Endothelial cell of umbilical vein (primary cell): ENCODE results near the gene CNKSR3. TPM values are rescaled to one million over a fixed set of nuclear protein-coding genes. Genes with fewer than 3 reads are reported as not detected.

ENCODE experiments used
- BruUV-seq: library from RNA; stranded (reverse); fragments of 400-500 nt; replicated peaks from 2 replicates; lab custom pipeline; 2021; lab: Mats Ljungman, UMichigan
- CTCF ChIA-PET: fragments of 300-600, 350-600 bp; sonication (Branson Sonifier 250); formaldehyde crosslinking; loops from one replicate; lab custom pipeline; 2021; ENCODE audit warnings: antibody characterized with exemption, inconsistent platforms; lab: Charles Lee
- POLR2A ChIA-PET: fragments of 300-600, 350-600 bp; sonication (Branson Sonifier 250); formaldehyde crosslinking; loops from one replicate; lab custom pipeline; 2021; ENCODE audit warnings: antibody characterized with exemption, inconsistent platforms; lab: Charles Lee
- DNase-seq: peaks from one replicate; pipeline ENCODE4 v3.0.0-alpha.2; 2011; ENCODE audit warnings: low read depth, low spot score
- FAIRE-seq: peaks from 2 replicates; lab custom pipeline; 2011; peaks lifted over from hg19 to GRCh38; lab: Jason Lieb, UNC
- H2AFZ ChIP-seq: 2 replicates; pipeline ENCODE4 v1.6.0; 2012; ENCODE audit warnings: low read depth, low read length, control low read depth, inconsistent platforms
- H3K27ac ChIP-seq: 2 replicates; pipeline ENCODE4 v1.5.1; 2011; ENCODE audit warnings: low read depth, mild to moderate bottlenecking, control low read depth, low read length, moderate library complexity; ENCODE audit not compliant: insufficient read depth
- H3K27me3 ChIP-seq, 2 experiments: 2 replicates each; pipeline versions ENCODE4 v1.6.0 to v1.6.1; 2011; ENCODE audit warnings: low read length in 2 of 2, mixed read lengths in 1 of 2; ENCODE audit not compliant: control insufficient read depth in 2 of 2, insufficient read depth in 2 of 2
- H3K36me3 ChIP-seq, 2 experiments: 2 replicates in 1 of 2; 3 replicates in 1 of 2; pipeline ENCODE4 v1.5.1; 2011; ENCODE audit warnings: low read length in 2 of 2, mild to moderate bottlenecking in 1 of 2, moderate library complexity in 1 of 2; ENCODE audit not compliant: control insufficient read depth in 2 of 2, insufficient read depth in 2 of 2; ENCODE audit errors: extremely low read depth in 1 of 2
- H3K4me1 ChIP-seq: 3 replicates; pipeline ENCODE4 v1.5.1; 2011; ENCODE audit warnings: mild to moderate bottlenecking, low read length; ENCODE audit not compliant: control insufficient read depth, insufficient read depth; ENCODE audit errors: extremely low read depth
- H3K4me2 ChIP-seq: 2 replicates; pipeline ENCODE4 v1.6.1; 2011; ENCODE audit warnings: low read length, control low read depth, mixed read lengths; ENCODE audit not compliant: insufficient read depth
- H3K4me3 ChIP-seq, 3 experiments: fragments of 200-600 bp in 1 of 3; sonication (generic), shearing (Covaris generic) in 1 of 3; replicated peaks in 1 of 3; 2 replicates each; pipeline ENCODE4 v1.5.1; 2011 to 2016; ENCODE audit warnings: control low read depth in 3 of 3, low read length in 3 of 3, mild to moderate bottlenecking in 2 of 3, inconsistent platforms in 1 of 3, low read depth in 1 of 3, moderate library complexity in 1 of 3; ENCODE audit not compliant: insufficient read depth in 1 of 3
- H3K79me2 ChIP-seq: 2 replicates; pipeline ENCODE4 v1.6.0; 2012; ENCODE audit warnings: low read length, inconsistent platforms; ENCODE audit not compliant: control insufficient read depth, insufficient read depth
- H3K9ac ChIP-seq: replicated peaks from 2 replicates; pipeline ENCODE3; 2011; ENCODE audit warnings: low read length, control low read depth; ENCODE audit not compliant: insufficient read depth; ENCODE audit errors: extremely low read depth
- H3K9me1 ChIP-seq: replicated peaks from 3 replicates; pipeline ENCODE4 v1.6.0; 2011; ENCODE audit warnings: mild to moderate bottlenecking, low read length; ENCODE audit not compliant: control insufficient read depth, insufficient read depth; ENCODE audit errors: extremely low read depth
- H3K9me3 ChIP-seq: replicated peaks from 2 replicates; pipeline ENCODE4 v1.5.1; 2012; ENCODE audit warnings: low read length, inconsistent platforms; ENCODE audit not compliant: control insufficient read depth, insufficient read depth
- H4K20me1 ChIP-seq: replicated peaks from 2 replicates; pipeline ENCODE3; 2011; ENCODE audit warnings: mild to moderate bottlenecking, low read length; ENCODE audit not compliant: control insufficient read depth, insufficient read depth; ENCODE audit errors: extremely low read depth
- CTCF ChIP-seq, 2 donors: IDR thresholded peaks; 1 replicate in 1 of 2; 2 replicates in 1 of 2; pipeline ENCODE4 v1.5.1; 2011; ENCODE audit warnings: low read length in 2 of 2, mild to moderate bottlenecking in 2 of 2, moderate library complexity in 2 of 2, control low read depth in 1 of 2, inconsistent platforms in 1 of 2, low read depth in 1 of 2; ENCODE audit not compliant: insufficient read depth in 1 of 2; ENCODE audit errors: extremely low read depth in 1 of 2
- EZH2 ChIP-seq: IDR thresholded peaks from 2 replicates; pipeline ENCODE4 v1.6.1; 2012; ENCODE audit warnings: borderline replicate concordance, low read depth, mild to moderate bottlenecking, moderate library complexity, low read length, inconsistent platforms; ENCODE audit not compliant: severe bottlenecking
- FOS ChIP-seq: IDR thresholded peaks from 2 replicates; pipeline ENCODE4 v1.6.1; 2011; ENCODE audit warnings: mild to moderate bottlenecking, low read length, moderate library complexity, borderline replicate concordance; ENCODE audit not compliant: insufficient read depth
- GATA2 ChIP-seq: IDR thresholded peaks from 2 replicates; pipeline ENCODE4 v1.7.0; 2011; ENCODE audit warnings: low read depth, mild to moderate bottlenecking, moderate library complexity, mixed read lengths, low read length; ENCODE audit not compliant: insufficient read length, insufficient read depth
- JUN ChIP-seq: IDR thresholded peaks from 2 replicates; pipeline ENCODE4 v1.6.1; 2011; ENCODE audit warnings: borderline replicate concordance, low read depth; ENCODE audit not compliant: insufficient read length, insufficient read depth
- MAX ChIP-seq: IDR thresholded peaks from 2 replicates; pipeline ENCODE4 v1.6.1; 2011; ENCODE audit not compliant: insufficient read depth, insufficient read length
- MYC ChIP-seq: IDR thresholded peaks from one replicate; pipeline ENCODE4 v1.6.1; 2011; ENCODE audit warnings: mild to moderate bottlenecking, low read depth, low read length
- POLR2A ChIP-seq: IDR thresholded peaks from 2 replicates; pipeline ENCODE4 v1.6.1; 2012; ENCODE audit warnings: low read depth, mild to moderate bottlenecking, control low read depth, low read length
- POLR2AphosphoS5 ChIP-seq: IDR thresholded peaks from 2 replicates; pipeline ENCODE4 v1.6.1; 2012; ENCODE audit warnings: low read depth, mild to moderate bottlenecking, control low read depth, low read length, moderate library complexity; ENCODE audit not compliant: insufficient read depth
- dilution Hi-C: fragments of 300-500 bp; cut with MboI; formaldehyde crosslinking; loops from one replicate; pipeline ENCODE4 v1.15.0; 2019; ENCODE audit warnings: low sequenced_read_pairs; ENCODE audit not compliant: extremely low pct_ligation_motif_present
- intact Hi-C: fragments of 100-400 bp; cut with micrococcal nuclease; formaldehyde crosslinking; loops from one replicate; pipeline ENCODE4 v1.10.0; 2022
- polyA plus RNA-seq, 4 experiments: library from polyadenylated mRNA; depleted of rRNA in 3 of 4; stranded (reverse) in 3 of 4; unstranded in 1 of 4; fragments of >200 nt; gene quantifications; 2 replicates each; pipeline versions ENCODE4 v1.2.1 to v1.2.3, GENCODE V29; 2011 to 2012; ENCODE audit warnings: missing spikeins in 1 of 4
- total RNA-seq: library from RNA; stranded (reverse); gene quantifications from 2 replicates; pipeline ENCODE4 v1.2.3, GENCODE V29; 2021

The CNKSR3 gene
- total and polyA plus RNA-seq, 2 donors (not counting 3 experiments of a cell fraction or from before 2014, with no cell fraction given): 2.3 to 15.6 TPM

DNA sequence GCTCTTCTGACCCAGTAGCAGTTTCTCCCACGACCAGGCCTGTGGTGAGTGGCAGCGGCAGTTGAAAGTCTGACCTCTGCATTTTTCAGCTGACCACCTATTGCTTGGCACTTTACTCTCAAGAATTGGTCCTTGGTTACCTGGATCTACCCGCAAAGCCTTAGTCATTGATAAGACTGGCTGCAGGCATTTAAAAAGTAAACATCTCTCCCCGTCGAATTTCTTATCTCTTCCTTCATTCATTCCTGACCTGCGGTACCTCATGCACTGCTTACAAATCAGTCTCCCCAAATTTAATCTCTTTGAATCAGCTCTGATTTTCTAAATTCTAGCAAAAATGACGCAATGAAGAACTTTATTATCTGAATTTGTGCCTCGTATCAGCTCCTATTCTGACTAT lies 127.7 kb downstream of the CNKSR3 start:
- no peaks in the 10 kb centered on the region for H4K20me1 ChIP-seq
- no peak overlapping the region for H3K27ac ChIP-seq
- H3K36me3 ChIP-seq: no peaks in the 10 kb centered on the region
- ChIA-PET CTCF (interaction anchor here (2.1 kb wide), 1 partner anchor 12 kb away, joined by 9 read pairs; no protein-coding TSS in a partner anchor), POLR2A (no interaction called here)
- DNase-seq (no peak), FAIRE-seq (no peak)
- H3K9ac ChIP-seq: no peak overlapping the region
- no peak overlapping the region for H2AFZ ChIP-seq
- dilution Hi-C loops (no loop called here), intact Hi-C loops (no loop called here)
- TF ChIP-seq GATA2 (no peak), MYC (no peak), EZH2 (no peak), POLR2A (no peak)
- H3K9me1 ChIP-seq: no peaks in the 10 kb centered on the region
- H3K4me3 ChIP-seq: no peak overlapping the region
- H3K9me3 ChIP-seq: no peaks in the 10 kb centered on the region
- BruUV-seq: no TSS peak
- H3K27me3 ChIP-seq: no peaks in the 10 kb centered on the region
- H3K4me1 ChIP-seq: peaks cover 11% of the 10 kb centered on the region
- no peaks in the 10 kb centered on the region for H3K79me2 ChIP-seq
- H3K4me2 ChIP-seq: no peak overlapping the region

DNA sequence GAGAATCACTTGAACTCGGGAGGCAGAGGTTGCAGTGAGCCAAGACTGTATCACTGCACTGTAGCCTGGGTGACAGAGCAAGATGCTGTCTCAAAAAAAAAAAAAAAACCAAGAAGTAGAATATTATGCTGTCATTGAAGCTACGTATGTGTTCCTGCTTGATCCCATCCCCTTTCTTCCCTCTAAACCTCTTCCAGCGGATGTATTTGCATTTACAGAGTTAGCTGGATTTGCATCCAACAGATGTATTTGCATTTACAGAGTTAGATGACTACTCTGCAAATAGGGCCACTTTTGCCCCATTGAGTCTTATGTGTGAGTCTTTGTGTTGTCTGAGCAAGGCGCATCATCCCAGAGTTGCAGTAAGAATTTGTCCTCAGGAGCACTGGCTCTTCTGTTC lies 128.9 kb downstream of the CNKSR3 start:
- dilution Hi-C loops: no loop called here
- no peak overlapping the region for H2AFZ ChIP-seq
- no peaks in the 10 kb centered on the region for H3K9me3 ChIP-seq
- no peak overlapping the region for H3K4me3 ChIP-seq
- TF ChIP-seq JUN: no peak
- TF ChIP-seq CTCF (IDR thresholded peaks at IDR 0.05; ENCODE audit: extremely low read depth in 1 of 2, insufficient read depth in 1 of 2, low read depth in 1 of 2, low read length in 2 of 2): no peak
- TF ChIP-seq FOS: no peak
- no peak for TF ChIP-seq POLR2A
- no peak for TF ChIP-seq MAX
- no peak for TF ChIP-seq MYC
- no peak for TF ChIP-seq GATA2
- no peak for TF ChIP-seq POLR2AphosphoS5
- no peak for TF ChIP-seq EZH2
- H3K4me1 ChIP-seq: peaks cover 2% of the 10 kb centered on the region
- no peaks in the 10 kb centered on the region for H3K36me3 ChIP-seq
- no TSS peak for BruUV-seq
- no peak overlapping the region for H3K27ac ChIP-seq
- no peaks in the 10 kb centered on the region for H3K9me1 ChIP-seq
- H3K9ac ChIP-seq: no peak overlapping the region
- H3K27me3 ChIP-seq: no peaks in the 10 kb centered on the region
- H3K79me2 ChIP-seq: no peaks in the 10 kb centered on the region
- ChIA-PET POLR2A (no interaction called here), CTCF (interaction anchor here (0.6 to 2.1 kb wide), 2 partner anchors 10 to 119 kb away, joined by 3 to 9 read pairs; no protein-coding TSS in a partner anchor)
- no peak overlapping the region for H3K4me2 ChIP-seq
- no peak for FAIRE-seq
- no peak for DNase-seq
- H4K20me1 ChIP-seq: no peaks in the 10 kb centered on the region
- intact Hi-C loops: no loop called here
